OCI-LY1 (cell line): Measurements from ENCODE around the gene ZBTB24.

Source experiments
- H2AFZ ChIP-seq: fragments of 200-600 bp; sonication (generic), shearing (Covaris generic); 2 replicates; pipeline ENCODE4 v1.6.0; 2014; ENCODE audit warnings: antibody characterized with exemption, mild to moderate bottlenecking, low read length
- H3F3A ChIP-seq: fragments of 200-600 bp; sonication (generic), shearing (Covaris generic); 2 replicates; pipeline ENCODE4 v1.6.0; 2014; ENCODE audit warnings: mild to moderate bottlenecking, antibody characterized with exemption, low read length, moderate library complexity; ENCODE audit not compliant: insufficient read depth
- H3K27ac ChIP-seq: fragments of 200-600 bp; sonication (generic); 2 replicates; pipeline ENCODE4 v1.5.1; 2014; ENCODE audit warnings: low read length, mixed run types, mild to moderate bottlenecking, low read depth; ENCODE audit not compliant: poor library complexity, severe bottlenecking
- H3K27me3 ChIP-seq: fragments of 200-600 bp; sonication (generic); 2 replicates; pipeline ENCODE4 v1.6.0; 2014; ENCODE audit warnings: antibody characterized with exemption, mild to moderate bottlenecking, low read length, moderate library complexity; ENCODE audit not compliant: insufficient read depth
- H3K36me3 ChIP-seq: fragments of 200-600 bp; sonication (generic); 2 replicates; pipeline ENCODE4 v1.6.1; 2014; ENCODE audit warnings: mild to moderate bottlenecking, antibody characterized with exemption, low read length, moderate library complexity, mixed read lengths; ENCODE audit not compliant: insufficient read depth
- H3K4me1 ChIP-seq: fragments of 200-600 bp; sonication (generic); 2 replicates; pipeline ENCODE4 v1.5.1; 2014; ENCODE audit warnings: mild to moderate bottlenecking, low read length, moderate library complexity; ENCODE audit not compliant: insufficient read depth, severe bottlenecking
- H3K4me2 ChIP-seq: fragments of 200-600 bp; sonication (generic), shearing (Covaris generic); 2 replicates; pipeline ENCODE4 v1.6.1; 2014; ENCODE audit warnings: low read length
- H3K4me3 ChIP-seq: fragments of 200-600 bp; sonication (generic); 2 replicates; pipeline ENCODE4 v1.5.1; 2014; ENCODE audit warnings: low read length, low read depth, mild to moderate bottlenecking, mixed read lengths; ENCODE audit not compliant: poor library complexity, severe bottlenecking
- H3K79me2 ChIP-seq: fragments of 200-600 bp; shearing (Covaris generic); 2 replicates; pipeline ENCODE4 v1.6.1; 2016; ENCODE audit warnings: mixed run types, low read length, mixed read lengths; ENCODE audit not compliant: insufficient read depth
- H3K9ac ChIP-seq: fragments of 200-600 bp; sonication (generic), shearing (Covaris generic); 2 replicates; pipeline ENCODE4 v1.6.1; 2014; ENCODE audit warnings: mild to moderate bottlenecking, low read length, mixed read lengths
- H3K9me2 ChIP-seq: fragments of 200-600 bp; sonication (generic), shearing (Covaris generic); 2 replicates; pipeline ENCODE4 v1.6.1; 2014; ENCODE audit warnings: low read depth, mild to moderate bottlenecking, low read length, mixed read lengths
- H3K9me3 ChIP-seq: fragments of 200-600 bp; shearing (Covaris generic); 2 replicates; pipeline ENCODE4 v1.6.1; 2014; ENCODE audit warnings: low read length, mixed read lengths
- H4K20me1 ChIP-seq: fragments of 200-600 bp; sonication (generic), shearing (Covaris generic); 2 replicates; pipeline ENCODE4 v1.6.0; 2016; ENCODE audit warnings: mild to moderate bottlenecking, low read length; ENCODE audit not compliant: insufficient read depth
- CTCF ChIP-seq: fragments of 200-600 bp; sonication (generic), shearing (Covaris generic); IDR thresholded peaks from 2 replicates; pipeline ENCODE4 v1.5.1; 2017; ENCODE audit warnings: mild to moderate bottlenecking, antibody characterized with exemption, low read length, moderate library complexity, mixed read lengths
- EZH2 ChIP-seq: fragments of 200-600 bp; sonication (generic), shearing (Covaris generic); IDR thresholded peaks from 2 replicates; pipeline ENCODE4 v1.8.0; 2017; ENCODE audit warnings: borderline replicate concordance, mixed run types, mild to moderate bottlenecking, antibody characterized with exemption, low read length, moderate library complexity, mixed read lengths

ZBTB24 gene

GRCh38 chr6:109452181-109452580 is 30.8 kb downstream of the ZBTB24 start:
- Histone ChIP-seq H3K4me2 (no peak overlapping the region), H4K20me1 (no peaks in the 10 kb centered on the region), H3K4me1 (peaks cover 25% of the 10 kb centered on the region), H3K9ac (no peak overlapping the region), H3K27ac (peak overlapping the region; percentile 35), H3K9me3 (no peaks in the 10 kb centered on the region), H3K9me2 (no peaks in the 10 kb centered on the region), H3K4me3 (no peak overlapping the region), H3K27me3 (no peaks in the 10 kb centered on the region), H3K36me3 (peaks cover 20% of the 10 kb centered on the region; the same call in 1 of the 2 replicates), H3F3A (no peaks in the 10 kb centered on the region), H2AFZ (no peak overlapping the region), H3K79me2 (no peaks in the 10 kb centered on the region)
- TF ChIP-seq CTCF (no peak), EZH2 (no peak)

GRCh38 chr6:109451376-109451775 is 31.6 kb downstream of the ZBTB24 start:
- Histone ChIP-seq H3K9me2 (no peaks in the 10 kb centered on the region), H3K4me1 (peaks cover 17% of the 10 kb centered on the region), H4K20me1 (no peaks in the 10 kb centered on the region), H3K27ac (no peak overlapping the region), H3K4me3 (no peak overlapping the region), H3F3A (no peaks in the 10 kb centered on the region), H3K27me3 (no peaks in the 10 kb centered on the region), H3K9me3 (no peaks in the 10 kb centered on the region), H3K4me2 (no peak overlapping the region), H2AFZ (no peak overlapping the region), H3K36me3 (peaks cover 28% of the 10 kb centered on the region; the same call in 1 of the 2 replicates), H3K79me2 (no peaks in the 10 kb centered on the region), H3K9ac (no peak overlapping the region)
- TF ChIP-seq CTCF: no peak
- TF ChIP-seq EZH2: no peak

- Histone ChIP-seq H3K36me3 (peaks cover 33% of the 10 kb centered on the region; the same call in 1 of the 2 replicates), H3K9me2 (no peaks in the 10 kb centered on the region), H3K9ac (no peak overlapping the region), H3K27me3 (no peaks in the 10 kb centered on the region), H3K9me3 (no peaks in the 10 kb centered on the region), H4K20me1 (no peaks in the 10 kb centered on the region), H2AFZ (no peak overlapping the region), H3K27ac (no peak overlapping the region), H3F3A (no peaks in the 10 kb centered on the region), H3K4me3 (no peak overlapping the region), H3K79me2 (no peaks in the 10 kb centered on the region), H3K4me2 (no peak overlapping the region), H3K4me1 (peaks cover 14% of the 10 kb centered on the region)
- TF ChIP-seq EZH2: no peak
- no peak for TF ChIP-seq CTCF
Observed at GRCh38 chr6:109450801-109451200, 32.2 kb downstream of the ZBTB24 start.
